ENCODE results near the gene S1PR1.

GRCh38 chr1:101205457-101205856 is 31.4 kb upstream of the S1PR1 start:
- TF ChIP-seq CTCF (IDR thresholded peaks at IDR 0.05) (no peak), POLR2A (IDR thresholded peaks at IDR 0.05) (no peak)

All from sigmoid colon (tissue), 3 donors.